ENCODE measurements around the gene PAK1.

DNA sequence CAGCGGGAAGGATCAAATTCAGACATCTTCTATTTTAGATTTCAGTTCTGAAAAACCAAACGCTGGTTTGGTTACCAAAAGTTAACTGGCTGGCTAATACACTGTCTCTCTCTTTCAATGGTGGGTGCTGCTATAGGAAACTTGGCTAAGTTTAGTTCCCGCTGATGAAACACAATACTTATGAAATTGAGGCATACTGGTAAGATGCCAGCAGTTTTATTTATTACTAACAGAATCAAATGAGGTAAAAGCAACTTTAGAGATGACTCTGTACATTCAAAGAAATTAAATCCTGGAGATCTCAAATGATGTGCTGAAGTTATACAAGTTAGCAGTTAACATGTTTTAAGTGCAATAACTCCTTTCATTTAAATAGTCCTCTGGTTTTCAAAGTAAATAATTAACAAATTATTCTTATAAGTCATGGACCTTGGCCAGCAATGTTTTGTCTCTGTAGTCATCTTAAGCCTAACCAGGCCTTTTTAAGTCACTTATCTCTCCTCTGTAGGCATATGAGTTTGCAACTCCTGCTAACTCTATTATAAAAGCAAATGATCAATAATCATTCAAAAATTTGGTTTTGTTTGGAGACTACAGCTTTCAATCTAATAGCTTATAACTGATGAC lies 54.8 kb downstream of the PAK1 start:
- no peak for TF ChIP-seq POLR2A (IDR thresholded peaks at IDR 0.05; ENCODE audit: low read depth, low read length)
- no peak for TF ChIP-seq EZH2 (IDR thresholded peaks at IDR 0.05; ENCODE audit: borderline replicate concordance, low read depth, low read length, severe bottlenecking)
- no peak for TF ChIP-seq FOS (IDR thresholded peaks at IDR 0.05; ENCODE audit: borderline replicate concordance, insufficient read depth, low read length)
- TF ChIP-seq, protein P1, sequence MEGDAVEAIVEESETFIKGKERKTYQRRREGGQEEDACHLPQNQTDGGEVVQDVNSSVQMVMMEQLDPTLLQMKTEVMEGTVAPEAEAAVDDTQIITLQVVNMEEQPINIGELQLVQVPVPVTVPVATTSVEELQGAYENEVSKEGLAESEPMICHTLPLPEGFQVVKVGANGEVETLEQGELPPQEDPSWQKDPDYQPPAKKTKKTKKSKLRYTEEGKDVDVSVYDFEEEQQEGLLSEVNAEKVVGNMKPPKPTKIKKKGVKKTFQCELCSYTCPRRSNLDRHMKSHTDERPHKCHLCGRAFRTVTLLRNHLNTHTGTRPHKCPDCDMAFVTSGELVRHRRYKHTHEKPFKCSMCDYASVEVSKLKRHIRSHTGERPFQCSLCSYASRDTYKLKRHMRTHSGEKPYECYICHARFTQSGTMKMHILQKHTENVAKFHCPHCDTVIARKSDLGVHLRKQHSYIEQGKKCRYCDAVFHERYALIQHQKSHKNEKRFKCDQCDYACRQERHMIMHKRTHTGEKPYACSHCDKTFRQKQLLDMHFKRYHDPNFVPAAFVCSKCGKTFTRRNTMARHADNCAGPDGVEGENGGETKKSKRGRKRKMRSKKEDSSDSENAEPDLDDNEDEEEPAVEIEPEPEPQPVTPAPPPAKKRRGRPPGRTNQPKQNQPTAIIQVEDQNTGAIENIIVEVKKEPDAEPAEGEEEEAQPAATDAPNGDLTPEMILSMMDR (IDR thresholded peaks at IDR 0.05; ENCODE audit: extremely low read depth in 1 of 2, insufficient read depth in 1 of 2, low read depth in 1 of 2, low read length in 2 of 2): no peak
- TF ChIP-seq, protein P2, sequence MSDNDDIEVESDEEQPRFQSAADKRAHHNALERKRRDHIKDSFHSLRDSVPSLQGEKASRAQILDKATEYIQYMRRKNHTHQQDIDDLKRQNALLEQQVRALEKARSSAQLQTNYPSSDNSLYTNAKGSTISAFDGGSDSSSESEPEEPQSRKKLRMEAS (IDR thresholded peaks at IDR 0.05; ENCODE audit: insufficient read depth, insufficient read length): no peak
- no peak for TF ChIP-seq POLR2AphosphoS5 (IDR thresholded peaks at IDR 0.05; ENCODE audit: insufficient read depth, low read depth, low read length)
- TF ChIP-seq GATA2 (IDR thresholded peaks at IDR 0.05; ENCODE audit: insufficient read depth, insufficient read length, low read depth, low read length): no peak

Measured in endothelial cell of umbilical vein (primary cell).